ENCODE measurements around the gene VIPR1.

VIPR1 gene

GRCh38 chr3:42499478-42499871, 3.0 kb upstream of the VIPR1 start:
- H4K20me1 ChIP-seq (ENCODE audit: control insufficient read depth, insufficient read depth, low read depth, low read length): no peaks in the 10 kb centered on the region
- H3K9me3 ChIP-seq (ENCODE audit: control insufficient read depth, insufficient read depth, low read length): no peaks in the 10 kb centered on the region
- no peak overlapping the region for H3K4me3 ChIP-seq (ENCODE audit: low read length)
- no peak for TF ChIP-seq EZH2phosphoT487 (IDR thresholded peaks at IDR 0.05; ENCODE audit: borderline replicate concordance, low read length)
- TF ChIP-seq CTCF (IDR thresholded peaks at IDR 0.05; ENCODE audit: low read depth, low read length, poor library complexity, severe bottlenecking): no peak
- no peak overlapping the region for H3K4me2 ChIP-seq (ENCODE audit: low read length)
- H3K9me2 ChIP-seq (replicated peaks; ENCODE audit: control insufficient read depth, low read length): no peaks in the 10 kb centered on the region
- H3K27ac ChIP-seq (ENCODE audit: low read depth, low read length): no peak overlapping the region
- no peaks in the 10 kb centered on the region for H3K79me2 ChIP-seq (ENCODE audit: control insufficient read depth, low read length)
- H3F3A ChIP-seq (ENCODE audit: control insufficient read depth, insufficient read depth): no peaks in the 10 kb centered on the region
- H3K36me3 ChIP-seq (ENCODE audit: control insufficient read depth, low read length): no peaks in the 10 kb centered on the region
- H3K4me1 ChIP-seq (ENCODE audit: control insufficient read depth, low read length): peaks cover 10% of the 10 kb centered on the region
- peaks cover 46% of the 10 kb centered on the region for H3K27me3 ChIP-seq (ENCODE audit: control insufficient read depth, low read length)

GRCh38 chr3:42500091-42500490, 2.4 kb upstream of the VIPR1 start:
- Histone ChIP-seq H4K20me1 (ENCODE audit: control insufficient read depth, insufficient read depth, low read depth, low read length) (no peaks in the 10 kb centered on the region), H3K36me3 (ENCODE audit: control insufficient read depth, low read length) (no peaks in the 10 kb centered on the region), H3K4me3 (ENCODE audit: low read length) (no peak overlapping the region), H3K4me1 (ENCODE audit: control insufficient read depth, low read length) (peaks cover 10% of the 10 kb centered on the region), H3K9me3 (ENCODE audit: control insufficient read depth, insufficient read depth, low read length) (no peaks in the 10 kb centered on the region), H3F3A (ENCODE audit: control insufficient read depth, insufficient read depth) (no peaks in the 10 kb centered on the region), H3K27ac (ENCODE audit: low read depth, low read length) (no peak overlapping the region), H3K4me2 (ENCODE audit: low read length) (no peak overlapping the region), H3K9me2 (replicated peaks; ENCODE audit: control insufficient read depth, low read length) (no peaks in the 10 kb centered on the region), H3K79me2 (ENCODE audit: control insufficient read depth, low read length) (no peaks in the 10 kb centered on the region), H3K27me3 (ENCODE audit: control insufficient read depth, low read length) (peaks cover 46% of the 10 kb centered on the region)
- no peak for TF ChIP-seq CTCF (IDR thresholded peaks at IDR 0.05; ENCODE audit: low read depth, low read length, poor library complexity, severe bottlenecking)
- TF ChIP-seq EZH2phosphoT487 (IDR thresholded peaks at IDR 0.05; ENCODE audit: borderline replicate concordance, low read length): no peak

- no peaks in the 10 kb centered on the region for H4K20me1 ChIP-seq (ENCODE audit: control insufficient read depth, insufficient read depth, low read depth, low read length)
- no peaks in the 10 kb centered on the region for H3K9me2 ChIP-seq (replicated peaks; ENCODE audit: control insufficient read depth, low read length)
- no peak overlapping the region for H3K4me3 ChIP-seq (ENCODE audit: low read length)
- H3K4me1 ChIP-seq (ENCODE audit: control insufficient read depth, low read length): peaks cover 10% of the 10 kb centered on the region
- H3K27me3 ChIP-seq (ENCODE audit: control insufficient read depth, low read length): peaks cover 46% of the 10 kb centered on the region
- no peaks in the 10 kb centered on the region for H3K36me3 ChIP-seq (ENCODE audit: control insufficient read depth, low read length)
- H3F3A ChIP-seq (ENCODE audit: control insufficient read depth, insufficient read depth): no peaks in the 10 kb centered on the region
- TF ChIP-seq EZH2phosphoT487 (IDR thresholded peaks at IDR 0.05; ENCODE audit: borderline replicate concordance, low read length): no peak
- no peak for TF ChIP-seq CTCF (IDR thresholded peaks at IDR 0.05; ENCODE audit: low read depth, low read length, poor library complexity, severe bottlenecking)
- no peaks in the 10 kb centered on the region for H3K79me2 ChIP-seq (ENCODE audit: control insufficient read depth, low read length)
- H3K27ac ChIP-seq (ENCODE audit: low read depth, low read length): no peak overlapping the region
- no peak overlapping the region; the same call in 1 of the 2 replicates for H3K4me2 ChIP-seq (ENCODE audit: low read length)
- no peaks in the 10 kb centered on the region for H3K9me3 ChIP-seq (ENCODE audit: control insufficient read depth, insufficient read depth, low read length)
Measured at GRCh38 chr3:42500909-42501308, 1.5 kb upstream of the VIPR1 start.

- H3K9me3 ChIP-seq (ENCODE audit: control insufficient read depth, insufficient read depth, low read length): no peaks in the 10 kb centered on the region
- H3K79me2 ChIP-seq (ENCODE audit: control insufficient read depth, low read length): no peaks in the 10 kb centered on the region
- H3K27ac ChIP-seq (ENCODE audit: low read depth, low read length): no peak overlapping the region
- peaks cover 46% of the 10 kb centered on the region for H3K27me3 ChIP-seq (ENCODE audit: control insufficient read depth, low read length)
- H3K4me1 ChIP-seq (ENCODE audit: control insufficient read depth, low read length): peaks cover 10% of the 10 kb centered on the region
- H3K4me2 ChIP-seq (ENCODE audit: low read length): peak overlapping the region; percentile 78
- TF ChIP-seq EZH2phosphoT487 (IDR thresholded peaks at IDR 0.05; ENCODE audit: borderline replicate concordance, low read length) (no peak), CTCF (IDR thresholded peaks at IDR 0.05; ENCODE audit: low read depth, low read length, poor library complexity, severe bottlenecking) (no peak)
- H4K20me1 ChIP-seq (ENCODE audit: control insufficient read depth, insufficient read depth, low read depth, low read length): no peaks in the 10 kb centered on the region
- H3F3A ChIP-seq (ENCODE audit: control insufficient read depth, insufficient read depth): no peaks in the 10 kb centered on the region
- no peaks in the 10 kb centered on the region for H3K36me3 ChIP-seq (ENCODE audit: control insufficient read depth, low read length)
- no peaks in the 10 kb centered on the region for H3K9me2 ChIP-seq (replicated peaks; ENCODE audit: control insufficient read depth, low read length)
- peak overlapping the region; percentile 71 for H3K4me3 ChIP-seq (ENCODE audit: low read length)
Measured at GRCh38 chr3:42501321-42501680, 1.1 kb upstream of the VIPR1 start.

Data from DOHH2 (cell line).